Fibroblast of lung (primary cell): Measurements from ENCODE around the gene CAMK2N2.

Source experiments
- CTCF ChIP-seq, 2 donors: IDR thresholded peaks in 1 of 2; conservative IDR thresholded peaks in 1 of 2; 1 replicate in 1 of 2; 2 replicates in 1 of 2; pipeline ENCODE4 v1.5.1; 2011 to 2012; ENCODE audit warnings: low read length in 2 of 2, control low read depth in 1 of 2, inconsistent platforms in 1 of 2, low read depth in 1 of 2, mild to moderate bottlenecking in 1 of 2
- EZH2 ChIP-seq: IDR thresholded peaks from 2 replicates; pipeline ENCODE4 v1.5.1; 2012; ENCODE audit warnings: low read length, control low read depth, mild to moderate bottlenecking; ENCODE audit errors: missing control alignments

- TF ChIP-seq CTCF (conservative IDR thresholded peaks at IDR 0.05 in 1 of 2, IDR thresholded peaks at IDR 0.05 in 1 of 2; ENCODE audit: low read depth in 1 of 2, low read length in 2 of 2) = no peak
- no peak for TF ChIP-seq EZH2
Observed at GRCh38 chr3:184241141-184241446, 20.3 kb downstream of the CAMK2N2 start.
